Spleen (tissue), 7 donors: Measurements from ENCODE around the gene REC114.

Experiments used
- CTCF ChIP-seq, 11 experiments: fragments of 200-600 bp in 7 of 11; fragments of 450-650 bp in 4 of 11; sonication (generic) in 4 of 11; IDR thresholded peaks in 8 of 11; conservative IDR thresholded peaks in 3 of 11; 1 replicate in 7 of 11; 2 replicates in 4 of 11; pipeline versions ENCODE4 v1.4.0 to v1.8.0; 2016 to 2021; ENCODE audit warnings: antibody characterized with exemption in 11 of 11, inconsistent platforms in 4 of 11, mild to moderate bottlenecking in 1 of 11
- POLR2A ChIP-seq, 3 donors: fragments of 450-650 bp; IDR thresholded peaks; one replicate each; pipeline ENCODE4 v1.5.1; 2017; ENCODE audit warnings: antibody characterized with exemption in 3 of 3, mild to moderate bottlenecking in 1 of 3
- POLR2AphosphoS5 ChIP-seq, 3 donors: sonication (generic); formaldehyde crosslinking; IDR thresholded peaks; one replicate each; pipeline ENCODE4 v1.5.1; 2017; ENCODE audit warnings: antibody characterized with exemption in 3 of 3
- donor health status: DM: no; HTN: no; CAD: no; lungs with moderate emphysema.
- donor health status: DM: no; HTN: no; CAD: no.
- donor health status: DM: no; HTN: no; CAD: no.

GRCh38 chr15:73476704-73477216 is 33.8 kb downstream of the REC114 start:
- no peak for TF ChIP-seq POLR2A (IDR thresholded peaks at IDR 0.05)
- no peak for TF ChIP-seq CTCF (IDR thresholded peaks at IDR 0.05 in 8 of 11, conservative IDR thresholded peaks at IDR 0.05 in 3 of 11)
- TF ChIP-seq POLR2AphosphoS5 (IDR thresholded peaks at IDR 0.05) = no peak
